ENCODE data around the gene TCFL5. TPM values are rescaled to one million over a fixed set of nuclear protein-coding genes. Genes with fewer than 3 reads are reported as not detected.
A peak's percentile ranks its signal among the peaks of the same experiment; 100 is the strongest.

TCFL5 gene
- total and polyA plus RNA-seq, 10 of the 15 experiments (the other 5 are each of a cell fraction or from before 2014, with no cell fraction given): 0.48 to 8.1 (median 3.8) TPM

DNA sequence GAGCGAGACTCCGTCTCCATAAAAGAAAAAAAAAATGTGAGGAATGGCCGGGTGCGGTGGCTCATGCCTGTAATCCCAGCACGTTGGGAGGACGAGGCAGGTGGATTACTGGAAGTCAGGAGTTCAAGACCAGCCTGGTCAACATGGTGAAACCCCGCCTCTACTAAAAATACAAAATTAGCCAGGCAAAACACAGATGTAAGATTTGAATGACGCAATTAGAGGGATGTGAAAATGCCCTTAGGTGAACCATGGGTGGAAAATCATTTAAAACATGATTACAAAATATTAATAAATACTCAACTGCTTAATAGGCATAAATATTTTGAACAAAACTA lies 23.9 kb downstream of the TCFL5 start:
- peak; percentile 65; the same call in 1 of the 2 replicates for TF ChIP-seq ATF7 (IDR thresholded peaks at IDR 0.05; ENCODE audit: low read depth)
- TF ChIP-seq, protein P1, sequence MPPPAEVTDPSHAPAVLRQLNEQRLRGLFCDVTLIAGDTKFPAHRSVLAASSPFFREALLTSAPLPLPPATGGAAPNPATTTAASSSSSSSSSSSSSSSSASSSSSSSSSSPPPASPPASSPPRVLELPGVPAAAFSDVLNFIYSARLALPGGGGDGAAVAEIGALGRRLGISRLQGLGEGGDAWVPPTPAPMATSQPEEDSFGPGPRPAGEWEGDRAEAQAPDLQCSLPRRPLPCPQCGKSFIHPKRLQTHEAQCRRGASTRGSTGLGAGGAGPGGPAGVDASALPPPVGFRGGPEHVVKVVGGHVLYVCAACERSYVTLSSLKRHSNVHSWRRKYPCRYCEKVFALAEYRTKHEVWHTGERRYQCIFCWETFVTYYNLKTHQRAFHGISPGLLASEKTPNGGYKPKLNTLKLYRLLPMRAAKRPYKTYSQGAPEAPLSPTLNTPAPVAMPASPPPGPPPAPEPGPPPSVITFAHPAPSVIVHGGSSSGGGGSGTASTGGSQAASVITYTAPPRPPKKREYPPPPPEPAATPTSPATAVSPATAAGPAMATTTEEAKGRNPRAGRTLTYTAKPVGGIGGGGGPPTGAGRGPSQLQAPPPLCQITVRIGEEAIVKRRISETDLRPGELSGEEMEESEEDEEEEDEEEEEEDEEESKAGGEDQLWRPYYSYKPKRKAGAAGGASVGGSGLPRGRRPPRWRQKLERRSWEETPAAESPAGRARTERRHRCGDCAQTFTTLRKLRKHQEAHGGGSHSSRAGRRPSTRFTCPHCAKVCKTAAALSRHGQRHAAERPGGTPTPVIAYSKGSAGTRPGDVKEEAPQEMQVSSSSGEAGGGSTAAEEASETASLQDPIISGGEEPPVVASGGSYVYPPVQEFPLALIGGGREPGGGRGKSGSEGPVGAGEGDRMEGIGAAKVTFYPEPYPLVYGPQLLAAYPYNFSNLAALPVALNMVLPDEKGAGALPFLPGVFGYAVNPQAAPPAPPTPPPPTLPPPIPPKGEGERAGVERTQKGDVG (CRISPR knock-in tag; IDR thresholded peaks at IDR 0.05): no peak
- WGBS (ENCODE audit: insufficient coverage, insufficient replicate concordance, low lambda C conversion rate, missing lambda C conversion rate): 30% methylated on average over 8 of the region's 8 CpGs

DNA sequence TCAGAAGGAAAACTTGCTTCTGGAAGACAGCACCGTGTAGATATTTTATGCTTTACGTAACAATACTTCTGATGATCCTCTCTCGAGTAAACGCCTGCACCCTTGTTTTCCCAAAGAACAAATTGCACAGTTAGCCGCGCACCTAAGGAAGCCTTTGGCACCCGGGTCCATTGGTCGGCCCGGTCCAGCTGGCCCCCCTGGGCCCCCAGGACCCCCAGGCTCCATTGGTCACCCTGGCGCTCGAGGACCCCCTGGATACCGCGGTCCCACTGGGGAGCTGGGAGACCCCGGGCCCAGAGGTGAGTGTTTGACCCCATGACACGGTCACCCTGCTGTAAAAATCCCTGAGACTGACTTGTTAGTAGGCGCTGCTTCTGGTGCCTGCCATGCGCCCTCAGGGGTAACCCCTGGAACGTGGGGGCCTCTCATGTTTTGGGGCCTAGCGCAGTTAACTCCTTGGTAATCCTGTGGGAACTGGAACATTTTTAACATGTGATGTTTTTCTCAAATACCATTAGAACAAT lies 24.6 kb downstream of the TCFL5 start:
- H3K27ac ChIP-seq (ENCODE audit: control insufficient read depth, insufficient read depth): no peak overlapping the region
- WGBS (ENCODE audit: insufficient coverage, insufficient replicate concordance, low lambda C conversion rate, missing lambda C conversion rate): 70% methylated on average over 16 of the region's 19 CpGs
- CTCF ChIA-PET: no interaction called here
- TF ChIP-seq, protein P2, sequence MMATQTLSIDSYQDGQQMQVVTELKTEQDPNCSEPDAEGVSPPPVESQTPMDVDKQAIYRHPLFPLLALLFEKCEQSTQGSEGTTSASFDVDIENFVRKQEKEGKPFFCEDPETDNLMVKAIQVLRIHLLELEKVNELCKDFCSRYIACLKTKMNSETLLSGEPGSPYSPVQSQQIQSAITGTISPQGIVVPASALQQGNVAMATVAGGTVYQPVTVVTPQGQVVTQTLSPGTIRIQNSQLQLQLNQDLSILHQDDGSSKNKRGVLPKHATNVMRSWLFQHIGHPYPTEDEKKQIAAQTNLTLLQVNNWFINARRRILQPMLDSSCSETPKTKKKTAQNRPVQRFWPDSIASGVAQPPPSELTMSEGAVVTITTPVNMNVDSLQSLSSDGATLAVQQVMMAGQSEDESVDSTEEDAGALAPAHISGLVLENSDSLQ (IDR thresholded peaks at IDR 0.05): no peak
- no peak for TF ChIP-seq YBX1 (IDR thresholded peaks at IDR 0.05)
- TF ChIP-seq, protein P3, sequence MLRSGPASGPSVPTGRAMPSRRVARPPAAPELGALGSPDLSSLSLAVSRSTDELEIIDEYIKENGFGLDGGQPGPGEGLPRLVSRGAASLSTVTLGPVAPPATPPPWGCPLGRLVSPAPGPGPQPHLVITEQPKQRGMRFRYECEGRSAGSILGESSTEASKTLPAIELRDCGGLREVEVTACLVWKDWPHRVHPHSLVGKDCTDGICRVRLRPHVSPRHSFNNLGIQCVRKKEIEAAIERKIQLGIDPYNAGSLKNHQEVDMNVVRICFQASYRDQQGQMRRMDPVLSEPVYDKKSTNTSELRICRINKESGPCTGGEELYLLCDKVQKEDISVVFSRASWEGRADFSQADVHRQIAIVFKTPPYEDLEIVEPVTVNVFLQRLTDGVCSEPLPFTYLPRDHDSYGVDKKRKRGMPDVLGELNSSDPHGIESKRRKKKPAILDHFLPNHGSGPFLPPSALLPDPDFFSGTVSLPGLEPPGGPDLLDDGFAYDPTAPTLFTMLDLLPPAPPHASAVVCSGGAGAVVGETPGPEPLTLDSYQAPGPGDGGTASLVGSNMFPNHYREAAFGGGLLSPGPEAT (IDR thresholded peaks at IDR 0.05; ENCODE audit: low read depth): no peak
- TF ChIP-seq, protein P4, sequence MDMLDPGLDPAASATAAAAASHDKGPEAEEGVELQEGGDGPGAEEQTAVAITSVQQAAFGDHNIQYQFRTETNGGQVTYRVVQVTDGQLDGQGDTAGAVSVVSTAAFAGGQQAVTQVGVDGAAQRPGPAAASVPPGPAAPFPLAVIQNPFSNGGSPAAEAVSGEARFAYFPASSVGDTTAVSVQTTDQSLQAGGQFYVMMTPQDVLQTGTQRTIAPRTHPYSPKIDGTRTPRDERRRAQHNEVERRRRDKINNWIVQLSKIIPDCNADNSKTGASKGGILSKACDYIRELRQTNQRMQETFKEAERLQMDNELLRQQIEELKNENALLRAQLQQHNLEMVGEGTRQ (IDR thresholded peaks at IDR 0.05; ENCODE audit: borderline replicate concordance, low read depth, low read length): no peak
- TF ChIP-seq, protein P5, sequence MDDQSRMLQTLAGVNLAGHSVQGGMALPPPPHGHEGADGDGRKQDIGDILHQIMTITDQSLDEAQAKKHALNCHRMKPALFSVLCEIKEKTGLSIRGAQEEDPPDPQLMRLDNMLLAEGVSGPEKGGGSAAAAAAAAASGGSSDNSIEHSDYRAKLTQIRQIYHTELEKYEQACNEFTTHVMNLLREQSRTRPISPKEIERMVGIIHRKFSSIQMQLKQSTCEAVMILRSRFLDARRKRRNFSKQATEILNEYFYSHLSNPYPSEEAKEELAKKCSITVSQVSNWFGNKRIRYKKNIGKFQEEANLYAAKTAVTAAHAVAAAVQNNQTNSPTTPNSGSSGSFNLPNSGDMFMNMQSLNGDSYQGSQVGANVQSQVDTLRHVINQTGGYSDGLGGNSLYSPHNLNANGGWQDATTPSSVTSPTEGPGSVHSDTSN (IDR thresholded peaks at IDR 0.05; ENCODE audit: insufficient replicate concordance, low read depth, low read length): no peak
- no peak for TF ChIP-seq KLF5 (IDR thresholded peaks at IDR 0.05; ENCODE audit: partially characterized antibody)

More for the DNA sequence above, 23.9 kb downstream of the TCFL5 start:
- RAD21 ChIA-PET (ENCODE audit: unreplicated experiment): no interaction called here
- ATAC-seq (peak; percentile 45), FAIRE-seq (no peak), DNase-seq (ENCODE audit: low read depth, low spot score) (no peak)
- Histone ChIP-seq H3K36me3 (ENCODE audit: control insufficient read depth in 2 of 2, insufficient read depth in 2 of 2, low read length in 1 of 2) (no peaks in the 10 kb centered on the region), H3K9me3 (replicated peaks; ENCODE audit: control insufficient read depth, insufficient read depth, low read length) (no peaks in the 10 kb centered on the region), H2AFZ (ENCODE audit: control insufficient read depth, low read depth, low read length) (no peak overlapping the region), H3K27ac (ENCODE audit: control insufficient read depth, insufficient read depth) (no peak overlapping the region), H3K79me2 (ENCODE audit: control insufficient read depth, insufficient read depth, low read length) (no peaks in the 10 kb centered on the region), H4K20me1 (ENCODE audit: control insufficient read depth, insufficient read depth) (no peaks in the 10 kb centered on the region), H3K9ac (ENCODE audit: control insufficient read depth, insufficient read depth, low read length) (no peak overlapping the region), H3K4me1 (ENCODE audit: control insufficient read depth, insufficient read depth, low read length) (peaks cover 11% of the 10 kb centered on the region), H3K4me3 (no peak overlapping the region), H3K4me2 (ENCODE audit: control insufficient read depth, insufficient read depth) (no peak overlapping the region), H3K27me3 (replicated peaks in 1 of 2; ENCODE audit: control insufficient read depth in 2 of 2, insufficient read depth in 2 of 2, low read length in 1 of 2) (peaks cover 0 to 3% of the 10 kb centered on the region in 2 experiments; a peak in 2 of 4 replicates)
- BruUV-seq (replicated peaks): no TSS peak
- SMC1A ChIA-PET (ENCODE audit: uncharacterized antibody, unreplicated experiment): no interaction called here
- in situ Hi-C loops (cut with MboI) (no loop called here), intact Hi-C loops (cut with micrococcal nuclease; ENCODE audit: unreplicated experiment) (no loop called here)
- CTCF ChIA-PET: no interaction called here
- POLR2A ChIA-PET: no interaction called here

More for the DNA sequence above, 24.6 kb downstream of the TCFL5 start:
- in situ Hi-C loops (cut with MboI): no loop called here
- ChIA-PET RAD21 (ENCODE audit: unreplicated experiment) (no interaction called here), POLR2A (no interaction called here), SMC1A (ENCODE audit: uncharacterized antibody, unreplicated experiment) (no interaction called here)
- Histone ChIP-seq H3K4me2 (ENCODE audit: control insufficient read depth, insufficient read depth) (no peak overlapping the region), H3K36me3 (ENCODE audit: control insufficient read depth in 2 of 2, insufficient read depth in 2 of 2, low read length in 1 of 2) (no peaks in the 10 kb centered on the region), H3K4me1 (ENCODE audit: control insufficient read depth, insufficient read depth, low read length) (peaks cover 17% of the 10 kb centered on the region), H3K9me3 (replicated peaks; ENCODE audit: control insufficient read depth, insufficient read depth, low read length) (no peaks in the 10 kb centered on the region), H3K27me3 (replicated peaks in 1 of 2; ENCODE audit: control insufficient read depth in 2 of 2, insufficient read depth in 2 of 2, low read length in 1 of 2) (peaks cover 0 to 3% of the 10 kb centered on the region in 2 experiments; a peak in 2 of 4 replicates), H2AFZ (ENCODE audit: control insufficient read depth, low read depth, low read length) (no peak overlapping the region), H4K20me1 (ENCODE audit: control insufficient read depth, insufficient read depth) (no peaks in the 10 kb centered on the region), H3K79me2 (ENCODE audit: control insufficient read depth, insufficient read depth, low read length) (no peaks in the 10 kb centered on the region), H3K4me3 (no peak overlapping the region), H3K9ac (ENCODE audit: control insufficient read depth, insufficient read depth, low read length) (no peak overlapping the region)
- ATAC-seq (no peak), FAIRE-seq (no peak), DNase-seq (ENCODE audit: low read depth, low spot score) (no peak)
- intact Hi-C loops (cut with micrococcal nuclease; ENCODE audit: unreplicated experiment): no loop called here
- BruUV-seq (replicated peaks): no TSS peak
